Activated naive CD8-positive, alpha-beta T cell treated with anti-CD3 and anti-CD28 coated beads for 36 hours (primary cell): ENCODE data around the gene RTN4R. TPM values are rescaled to one million over a fixed set of nuclear protein-coding genes. Genes with fewer than 3 reads are reported as not detected.
"Not testable (repeated sequence)": the region's sequence is repeated elsewhere in the genome, so short reads cannot be mapped to it uniquely, and the experiment has no call there.

Source experiments
- DNase-seq: peaks from one replicate; pipeline ENCODE4 v3.0.0; 2021
- H3K27ac Mint-ChIP-seq: one replicate; pipeline ENCODE4 v1.8.0; 2022; ENCODE audit warnings: mild to moderate bottlenecking, moderate library complexity, mixed read lengths
- H3K27me3 Mint-ChIP-seq: one replicate; pipeline ENCODE4 v1.8.0; 2022; ENCODE audit warnings: mild to moderate bottlenecking, mixed read lengths
- H3K36me3 Mint-ChIP-seq: one replicate; pipeline ENCODE4 v1.8.0; 2021; ENCODE audit warnings: mild to moderate bottlenecking, mixed read lengths
- H3K4me1 Mint-ChIP-seq: one replicate; pipeline ENCODE4 v1.8.0; 2021; ENCODE audit warnings: mixed read lengths
- H3K4me3 Mint-ChIP-seq: one replicate; pipeline ENCODE4 v1.8.0; 2022; ENCODE audit warnings: mild to moderate bottlenecking, moderate library complexity, mixed read lengths
- H3K9me3 Mint-ChIP-seq: one replicate; pipeline ENCODE4 v1.8.0; 2022; ENCODE audit warnings: mixed read lengths
- total RNA-seq, 2 experiments: library from RNA; stranded (reverse); gene quantifications; one replicate each; pipeline ENCODE4 v1.2.3, GENCODE V29; 2021

Gene RTN4R
- total RNA-seq, result 1 to 10 TPM; 3.2 to 3.5 TPM

GRCh38 chr22:20268279-20269012 lies at the start of gene RTN4R:
RTN4R (minus strand) TSS chr22:20268318; CDS start chr22:20268092, 226 bp downstream.
- Mint-ChIP-seq H3K27ac (peak within 1 kb of the TSS; percentile 45), H3K4me3 (peak within 1 kb of the TSS; percentile 72)

GRCh38 chr22:20317402-20318042 lies 49.4 kb upstream of the RTN4R start:
- H3K4me3 Mint-ChIP-seq, result peak overlapping the region; percentile 43
- H3K4me1 Mint-ChIP-seq, result peaks cover 36% of the 10 kb centered on the region
- not testable (repeated sequence) for H3K27ac Mint-ChIP-seq, H3K27me3 Mint-ChIP-seq, H3K36me3 Mint-ChIP-seq, H3K9me3 Mint-ChIP-seq
- DNase-seq, result peak; percentile 24

More at GRCh38 chr22:20268279-20269012, at the start of gene RTN4R:
- DNase-seq, result peak; percentile 73
- Mint-ChIP-seq H3K27me3 (no peaks in the 10 kb centered on the region), H3K36me3 (no peaks in the 10 kb centered on the region), H3K4me1 (peaks cover 5% of the 10 kb centered on the region), H3K9me3 (no peaks in the 10 kb centered on the region)

- DNase-seq, result no peak
- Mint-ChIP-seq H3K36me3 (no peaks in the 10 kb centered on the region), H3K4me3 (no peak overlapping the region), H3K27ac (no peak overlapping the region), H3K4me1 (peaks cover 33% of the 10 kb centered on the region), H3K9me3 (no peaks in the 10 kb centered on the region), H3K27me3 (no peaks in the 10 kb centered on the region)
These were observed 48.8 kb upstream of the RTN4R start for GRCh38 chr22:20316844-20317401.

GRCh38 chr22:20316217-20316843 lies 48.2 kb upstream of the RTN4R start:
- Mint-ChIP-seq H3K36me3 (no peaks in the 10 kb centered on the region), H3K4me1 (peaks cover 28% of the 10 kb centered on the region), H3K27ac (no peak overlapping the region), H3K27me3 (no peaks in the 10 kb centered on the region), H3K4me3 (no peak overlapping the region), H3K9me3 (no peaks in the 10 kb centered on the region)
- DNase-seq, result no peak

GRCh38 chr22:20315337-20316216 lies 47.5 kb upstream of the RTN4R start:
- Mint-ChIP-seq H3K4me3 (no peak overlapping the region), H3K4me1 (peaks cover 20% of the 10 kb centered on the region), H3K27ac (no peak overlapping the region), H3K27me3 (no peaks in the 10 kb centered on the region), H3K9me3 (no peaks in the 10 kb centered on the region), H3K36me3 (no peaks in the 10 kb centered on the region)
- DNase-seq, result no peak

- H3K36me3 Mint-ChIP-seq, H3K4me3 Mint-ChIP-seq, DNase-seq, H3K27ac Mint-ChIP-seq, H3K9me3 Mint-ChIP-seq, H3K27me3 Mint-ChIP-seq: not testable (repeated sequence)
- peaks cover 19% of the 10 kb centered on the region for H3K4me1 Mint-ChIP-seq
These were observed 46.7 kb upstream of the RTN4R start for GRCh38 chr22:20314741-20315336.

- H3K27me3 Mint-ChIP-seq, DNase-seq, H3K9me3 Mint-ChIP-seq, H3K27ac Mint-ChIP-seq, H3K4me3 Mint-ChIP-seq, H3K36me3 Mint-ChIP-seq: not testable (repeated sequence)
- H3K4me1 Mint-ChIP-seq, result peaks cover 16% of the 10 kb centered on the region
These were observed 46.1 kb upstream of the RTN4R start for GRCh38 chr22:20314206-20314605.

GRCh38 chr22:20313306-20314077 lies 45.4 kb upstream of the RTN4R start:
- H3K27ac Mint-ChIP-seq, H3K36me3 Mint-ChIP-seq, H3K9me3 Mint-ChIP-seq, H3K4me3 Mint-ChIP-seq, H3K27me3 Mint-ChIP-seq, DNase-seq: not testable (repeated sequence)
- peaks cover 14% of the 10 kb centered on the region for H3K4me1 Mint-ChIP-seq

GRCh38 chr22:20312396-20313191 lies 44.5 kb upstream of the RTN4R start:
- Mint-ChIP-seq H3K27ac (no peak overlapping the region), H3K9me3 (no peaks in the 10 kb centered on the region), H3K4me3 (no peak overlapping the region), H3K27me3 (no peaks in the 10 kb centered on the region), H3K36me3 (no peaks in the 10 kb centered on the region), H3K4me1 (peaks cover 5% of the 10 kb centered on the region)
- DNase-seq, result no peak

GRCh38 chr22:20311249-20312062 lies 43.3 kb upstream of the RTN4R start:
- H3K36me3 Mint-ChIP-seq, H3K9me3 Mint-ChIP-seq, H3K4me1 Mint-ChIP-seq, DNase-seq, H3K27ac Mint-ChIP-seq, H3K27me3 Mint-ChIP-seq, H3K4me3 Mint-ChIP-seq: not testable (repeated sequence)

- not testable (repeated sequence) for H3K4me1 Mint-ChIP-seq, H3K9me3 Mint-ChIP-seq, H3K27ac Mint-ChIP-seq, H3K27me3 Mint-ChIP-seq, DNase-seq, H3K4me3 Mint-ChIP-seq, H3K36me3 Mint-ChIP-seq
These were observed 42.7 kb upstream of the RTN4R start for GRCh38 chr22:20310773-20311172.

GRCh38 chr22:20310180-20310579 lies 42.1 kb upstream of the RTN4R start:
- not testable (repeated sequence) for H3K4me3 Mint-ChIP-seq, H3K27ac Mint-ChIP-seq, DNase-seq, H3K27me3 Mint-ChIP-seq, H3K9me3 Mint-ChIP-seq, H3K4me1 Mint-ChIP-seq, H3K36me3 Mint-ChIP-seq
